Activated T-cell treated with anti-CD3 and anti-CD28 coated beads, Interleukin-2, amount 50 U/mL, for 48 hours (primary cell): ENCODE results near the gene PNISR.
A peak's percentile ranks its signal among the peaks of the same experiment; 100 is the strongest.

Experiments used
- DNase-seq, 2 experiments: peaks; one replicate each; pipeline ENCODE4 v3.0.0-alpha.2; 2020

PNISR gene

GRCh38 chr6:99397287-99397686, 27.8 kb downstream of the PNISR start:
- no peak for DNase-seq

- peak; percentile 82 to 83 for DNase-seq
Observed at GRCh38 chr6:99393698-99394531, 31.2 kb downstream of the PNISR start, which contains the start of gene COQ3. TSS of gene COQ3 (minus strand) at chr6:99394195. CDS start at chr6:99394179, 16 bp downstream.

DNA sequence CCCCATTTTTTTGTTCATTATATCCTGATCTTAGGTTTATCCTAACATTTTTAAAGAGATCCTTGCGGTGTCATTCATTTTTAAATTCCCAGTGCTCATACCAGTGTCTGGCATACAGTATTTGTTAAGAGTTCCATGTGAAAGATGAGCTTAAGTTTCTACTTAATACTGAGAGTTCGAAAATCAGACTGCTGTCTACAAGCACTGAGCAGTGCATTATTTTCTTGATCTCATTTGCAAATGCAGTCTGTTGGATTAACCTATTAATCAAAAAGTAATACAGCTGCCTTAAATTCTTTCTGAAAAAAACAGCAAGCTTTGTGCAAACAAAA, 31.8 kb downstream of the PNISR start:
- no peak for DNase-seq

- no peak for DNase-seq
Observed at GRCh38 chr6:99390896-99391295, 34.2 kb downstream of the PNISR start.

DNA sequence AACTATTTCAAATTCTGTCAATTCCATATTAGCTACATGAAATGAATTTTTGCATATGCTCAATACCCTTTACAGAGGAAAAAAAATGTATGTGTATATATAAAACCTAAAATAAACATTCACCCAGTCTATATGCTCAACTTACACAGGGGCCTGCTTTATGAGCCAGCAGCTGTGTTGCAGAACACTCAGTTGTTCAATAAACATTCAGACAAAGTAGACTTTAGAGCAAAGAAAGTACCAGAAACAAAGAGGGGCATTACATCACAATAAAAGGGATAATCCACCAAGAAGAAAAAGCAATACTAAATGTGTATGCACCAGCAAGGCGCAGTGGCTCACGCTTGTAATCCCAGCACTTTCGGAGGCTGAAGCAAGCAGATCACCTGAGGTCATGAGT, 40.6 kb downstream of the PNISR start:
- no peak for DNase-seq

GRCh38 chr6:99378636-99379035, 46.5 kb downstream of the PNISR start:
- DNase-seq, result no peak

DNA sequence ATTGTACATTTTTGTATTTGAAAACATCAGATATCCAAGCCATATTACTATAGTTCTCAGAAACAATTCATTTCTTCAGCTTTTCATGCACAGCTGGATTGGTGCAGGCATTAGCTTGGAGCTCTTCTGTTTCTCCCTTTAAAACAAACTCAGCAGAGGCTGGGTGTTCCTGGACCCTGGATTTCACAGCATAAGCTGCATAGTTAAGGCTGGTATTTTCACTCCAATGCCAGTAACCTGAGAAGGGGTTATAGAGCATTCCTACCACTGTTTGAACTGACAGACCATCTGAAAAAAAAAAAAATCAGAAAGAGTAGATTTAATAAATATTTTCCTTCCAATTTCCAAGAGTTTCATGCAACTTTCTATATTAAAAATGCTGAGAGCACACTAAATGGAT, 55.6 kb downstream of the PNISR start:
- DNase-seq, result no peak

GRCh38 chr6:99366852-99367251, 58.3 kb downstream of the PNISR start:
- DNase-seq, result no peak

DNA sequence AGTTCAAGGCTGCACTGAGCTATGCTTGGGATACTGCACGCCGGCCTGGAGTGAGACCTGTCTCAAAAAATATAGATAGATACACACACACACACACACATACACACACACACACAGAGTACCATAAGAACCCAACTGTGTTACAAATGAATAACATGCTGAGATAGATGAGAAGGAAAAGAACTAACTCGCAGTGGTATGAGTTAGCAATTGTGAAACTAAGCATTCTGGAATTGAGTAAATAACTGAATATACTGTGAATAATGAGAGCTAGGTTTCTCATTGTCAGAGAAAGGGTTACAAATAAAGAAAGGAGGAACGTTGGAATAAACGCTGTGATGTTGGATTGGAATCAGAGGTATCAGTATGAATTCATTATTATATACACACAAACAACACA, 61.1 kb downstream of the PNISR start:
- peak in 1 of 2 experiments; percentile 36 for DNase-seq

- DNase-seq, result peak in 1 of 2 experiments; percentile 23
Observed at GRCh38 chr6:99362678-99363268, 62.3 kb downstream of the PNISR start.

GRCh38 chr6:99359800-99360199, 65.3 kb downstream of the PNISR start:
- DNase-seq, result no peak

DNA sequence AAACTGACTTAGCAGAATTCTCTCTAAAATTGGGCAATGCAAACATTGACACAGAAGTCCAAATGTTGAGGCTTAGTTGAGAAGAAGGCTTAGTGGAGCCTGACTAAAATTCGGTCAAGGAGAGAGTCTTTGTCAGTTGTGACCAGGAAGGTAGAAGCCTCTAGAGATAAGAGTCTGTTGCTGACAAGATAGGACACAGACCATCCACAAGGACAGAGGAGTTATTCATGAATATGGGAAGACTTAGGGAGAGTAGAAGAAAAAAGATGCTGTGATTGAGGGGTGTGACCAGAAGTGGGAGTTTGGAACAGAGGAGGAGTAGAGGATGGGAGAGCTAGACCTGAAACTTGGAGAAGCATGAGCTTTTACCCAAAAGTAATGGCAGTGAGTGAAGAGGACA, 68.5 kb downstream of the PNISR start:
- DNase-seq, result no peak

DNA sequence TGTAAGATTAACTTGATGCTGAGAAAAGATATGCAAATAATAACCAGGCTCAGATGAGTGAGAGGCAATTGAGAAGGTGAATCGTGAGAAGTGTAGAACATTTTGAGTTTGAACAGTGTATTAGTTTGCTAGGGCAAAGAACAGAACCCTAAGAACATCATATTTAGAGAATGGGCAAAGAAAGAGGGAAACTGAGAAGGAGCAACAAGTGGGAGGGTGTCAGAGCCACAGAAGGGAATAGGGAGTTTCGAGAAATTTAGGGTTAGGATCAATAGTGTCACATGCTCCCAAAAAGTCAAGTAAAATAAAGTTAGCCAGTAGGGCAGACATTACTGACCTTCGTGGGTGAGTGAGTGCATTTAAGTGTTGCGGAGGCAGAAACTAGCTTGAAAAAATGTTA, 70.1 kb downstream of the PNISR start:
- DNase-seq, result no peak

DNA sequence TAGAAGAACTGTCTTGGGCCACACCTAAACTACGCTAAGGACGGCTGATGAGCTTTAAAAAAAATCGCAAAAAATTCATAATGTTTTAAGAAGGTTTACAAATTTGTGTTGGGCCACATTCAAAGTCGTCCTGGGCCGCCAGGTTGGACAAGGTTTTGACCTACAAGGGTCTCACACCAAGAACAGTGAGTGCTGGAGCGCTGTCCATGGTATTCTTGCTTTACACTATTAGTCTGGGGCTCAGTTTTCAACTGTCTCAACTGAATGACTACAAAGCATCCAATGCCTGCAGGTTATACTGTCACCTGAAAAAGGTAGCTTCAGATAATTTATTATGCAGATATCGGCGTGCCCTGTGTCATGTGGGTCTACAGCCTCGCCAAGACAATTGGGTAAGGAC, 72.0 kb downstream of the PNISR start:
- DNase-seq, result no peak

DNA sequence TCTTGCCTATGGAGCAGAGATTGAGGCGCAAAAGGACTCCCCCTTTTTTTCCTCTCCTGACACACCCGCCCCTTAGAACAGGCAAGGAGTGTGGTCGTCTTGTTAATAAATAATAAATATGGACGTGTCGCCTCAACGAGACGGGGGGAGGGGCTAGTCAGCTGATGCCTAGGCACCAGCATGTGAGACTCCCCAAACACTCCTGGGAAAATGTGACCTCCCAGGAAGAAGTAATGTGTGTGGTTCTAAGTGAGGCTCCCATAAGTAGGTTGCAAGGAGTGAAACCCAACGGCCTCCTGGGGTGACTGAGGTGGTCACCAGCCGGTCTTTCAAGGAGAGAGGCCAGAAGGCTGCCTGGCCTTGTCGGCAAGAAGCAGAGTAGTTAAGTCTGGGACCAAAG, 74.5 kb downstream of the PNISR start:
- no peak for DNase-seq

DNA sequence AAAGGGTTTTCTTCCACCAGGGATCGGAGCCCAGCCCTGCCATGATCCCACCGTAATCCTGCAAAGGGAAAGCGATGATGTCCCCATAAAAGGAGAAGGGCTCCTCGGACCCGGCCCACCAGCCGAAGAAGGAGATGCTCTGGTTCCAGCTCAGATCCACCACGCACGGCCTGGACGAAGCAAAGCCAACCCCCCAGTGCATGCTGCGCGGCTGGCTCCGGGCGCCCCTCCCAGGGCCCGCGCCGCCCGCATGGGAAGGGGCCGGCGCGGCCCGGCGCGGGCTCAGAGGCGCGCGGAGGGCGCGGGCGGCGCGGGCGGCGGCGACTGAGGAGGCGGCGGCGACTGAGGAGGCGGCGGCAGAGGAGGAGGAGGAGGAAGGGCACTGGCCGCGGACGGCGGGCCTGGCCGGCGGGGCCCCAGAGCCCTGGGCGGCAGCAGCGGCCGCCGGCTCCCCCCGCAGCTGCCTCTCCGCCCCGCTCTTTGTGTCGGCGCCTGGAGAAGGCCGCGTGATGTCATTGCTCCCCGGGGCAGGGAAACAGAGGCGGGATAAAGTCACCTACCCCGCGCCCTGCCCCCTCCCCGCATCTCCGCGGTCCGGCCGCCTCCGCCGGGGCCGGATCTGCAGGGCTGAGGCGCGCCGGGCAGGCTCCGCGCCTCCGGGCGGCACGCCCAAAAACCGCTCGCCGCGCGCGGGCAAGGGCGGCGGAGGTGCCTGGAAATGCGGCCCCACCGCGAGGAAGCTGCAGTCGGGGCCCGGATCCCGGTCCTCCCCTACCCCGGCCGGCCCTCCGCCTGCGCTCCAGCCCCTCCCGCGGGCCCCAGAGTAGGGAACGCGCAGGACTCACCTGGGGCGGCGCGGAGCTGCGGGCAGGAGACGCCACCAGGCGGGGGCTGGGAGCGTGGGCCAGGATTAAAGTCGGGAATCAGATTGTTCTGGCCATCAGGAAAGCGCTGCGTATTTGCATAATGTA, 75.7 kb downstream of the PNISR start, which contains the start of gene FAXC:
Gene FAXC (minus strand): TSS at position 504 of the 971 bp plus-strand sequence. CDS start 302 bp downstream, at position 202.
- DNase-seq, result peak; percentile 27 to 45

DNA sequence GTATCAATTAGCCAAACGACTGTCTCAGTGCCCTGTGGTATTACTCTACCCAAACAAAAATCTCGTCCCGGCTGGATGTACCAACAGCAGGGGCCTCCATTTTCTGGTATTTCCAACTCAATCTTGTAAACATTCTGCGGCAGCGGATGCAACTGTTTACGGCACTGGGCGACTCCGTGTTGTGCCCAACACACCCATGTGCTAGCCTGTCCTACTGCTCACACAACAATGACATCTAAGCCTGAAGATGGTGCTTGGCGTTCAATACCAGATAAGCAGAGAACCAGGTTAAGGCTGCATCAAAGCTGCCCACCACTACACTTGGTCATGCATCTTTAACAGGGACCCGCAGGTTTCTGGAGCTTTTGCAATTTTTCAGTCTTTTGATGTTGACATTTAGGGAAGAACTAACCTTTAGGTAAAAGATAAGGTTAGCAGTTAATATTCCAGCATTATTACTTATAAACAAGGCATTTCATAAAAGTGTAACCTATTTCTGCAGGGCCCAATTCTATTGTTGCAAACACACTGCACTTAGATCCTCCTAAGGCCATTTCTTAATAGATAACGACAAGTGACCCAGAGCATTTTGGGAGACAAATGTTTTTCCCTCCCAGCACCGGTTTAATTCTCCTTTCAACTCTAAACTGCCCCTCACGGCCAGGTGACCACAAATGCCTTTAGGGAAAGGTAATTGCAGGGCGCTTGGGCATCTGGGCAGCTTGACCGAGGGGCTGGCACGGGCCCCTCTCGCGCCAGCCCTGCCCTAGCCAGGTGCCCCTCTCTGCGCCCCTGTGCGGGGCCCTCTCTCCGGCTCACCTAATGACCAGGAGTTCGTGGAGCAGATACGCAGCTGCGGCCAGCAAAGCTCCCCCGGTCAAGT, 76.6 kb downstream of the PNISR start:
- no peak for DNase-seq
